Right lobe of liver (tissue), 6 donors: ENCODE measurements around the gene ARMC2. TPM values are rescaled to one million over a fixed set of nuclear protein-coding genes. Genes with fewer than 3 reads are reported as not detected.

ENCODE experiments used
- ATAC-seq, 4 donors: fragments of 200-7000 bp; cut with Tn5 transposase; one replicate each; pipeline ENCODE4 v1.9.1; 2020; ENCODE audit warnings: mild to moderate bottlenecking in 4 of 4, moderate library complexity in 4 of 4
- DNase-seq, 3 donors: peaks; one replicate each; pipeline ENCODE4 v3.0.0-alpha.2; 2020
- H3K27ac ChIP-seq, 3 donors: fragments of 200-600 bp; one replicate each; pipeline ENCODE4 v1.8.0; 2022
- H3K27me3 ChIP-seq, 2 donors: fragments of 200-600 bp; one replicate each; pipeline ENCODE4 v1.8.0; 2022
- H3K36me3 ChIP-seq, 4 donors: fragments of 200-600 bp; sonication (generic) in 1 of 4; one replicate each; pipeline versions ENCODE4 v1.5.1 to v1.8.0; 2017 to 2022; ENCODE audit warnings: control low read depth in 1 of 4
- H3K4me1 ChIP-seq, 4 donors: fragments of 200-600 bp; sonication (generic) in 1 of 4; one replicate each; pipeline versions ENCODE4 v1.5.1 to v1.8.0; 2017 to 2022; ENCODE audit warnings: control low read depth in 1 of 4
- H3K4me3 ChIP-seq, 3 donors: fragments of 200-600 bp; one replicate each; pipeline ENCODE4 v1.8.0; 2022
- H3K9me3 ChIP-seq, 4 donors: fragments of 200-600 bp; sonication (generic) in 1 of 4; one replicate each; pipeline versions ENCODE4 v1.5.1 to v1.8.0; 2017 to 2022; ENCODE audit warnings: control low read depth in 1 of 4
- CTCF ChIP-seq, 4 donors: fragments of 200-600 bp in 3 of 4; fragments of 450-650 bp in 1 of 4; IDR thresholded peaks; one replicate each; pipeline versions ENCODE4 v1.5.1 to v1.8.0; 2016 to 2022; ENCODE audit warnings: antibody characterized with exemption in 4 of 4, mild to moderate bottlenecking in 2 of 4
- POLR2A ChIP-seq: fragments of 450-650 bp; IDR thresholded peaks from one replicate; pipeline ENCODE4 v1.6.1; 2017; ENCODE audit warnings: antibody characterized with exemption, mild to moderate bottlenecking
- WGBS: methylation state at CpG from one replicate; pipeline ENCODE4 v1.1.6; 2018; ENCODE audit warnings: low coverage, low lambda C conversion rate; ENCODE audit not compliant: insufficient coverage; ENCODE audit errors: missing lambda C conversion rate; 5-methylcytosine and 5-hydroxymethylcytosine counted together
- intact Hi-C, 2 donors: fragments of 100-400 bp; cut with DNase I; formaldehyde crosslinking; loops; one replicate each; pipeline versions ENCODE4 v1.11.2 to v1.14.1; 2022
- total RNA-seq, 6 experiments: library from RNA; depleted of rRNA in 2 of 6; stranded (reverse); fragments of >200 nt in 2 of 6; fragmentation: NEBNext Ultra II Directional in 3 of 6; extraction: Animal tissue kit (Norgen Biotek cat#: 25700) in 3 of 6; gene quantifications; one replicate each; pipeline versions ENCODE4 v1.1.0 to v1.2.4, GENCODE V29; 2016 to 2023
- donor health status: DM: no; HTN: yes; CAD: no.
- donor health status: DM: no; HTN: no; CAD: no.
- donor health status: DM: no; HTN: no; CAD: no.
- donor health status: DM: no; HTN: yes; CAD: no.
- donor health status: DM: no; HTN: yes; CAD: no.

Gene ARMC2
- total RNA-seq, 6 experiments from 2014 or later = 0.86 to 1.9 (median 1.0) TPM

GRCh38 chr6:108982154-108983113 lies 134.2 kb downstream of the ARMC2 start:
- DNase-seq = no peak
- no peak for ATAC-seq
- no peak overlapping the region for H3K27ac ChIP-seq
- no peaks in the 10 kb centered on the region for H3K27me3 ChIP-seq
- intact Hi-C loops = no loop called here
- no peaks in the 10 kb centered on the region for H3K4me1 ChIP-seq
- 88% methylated on average over 6 of the region's 10 CpGs for WGBS
- no peak overlapping the region for H3K4me3 ChIP-seq
- no peaks in the 10 kb centered on the region for H3K9me3 ChIP-seq
- H3K36me3 ChIP-seq = peaks cover 0 to 4% (median 0%) of the 10 kb centered on the region in 4 donors
- no peak for TF ChIP-seq POLR2A
- no peak for TF ChIP-seq CTCF (IDR thresholded peaks at IDR 0.05)

GRCh38 chr6:108983151-108983550 lies 134.9 kb downstream of the ARMC2 start:
- no peaks in the 10 kb centered on the region for H3K4me1 ChIP-seq
- no peaks in the 10 kb centered on the region for H3K9me3 ChIP-seq
- intact Hi-C loops = no loop called here
- DNase-seq (no peak), ATAC-seq (no peak)
- 23% methylated on average over 1 of the region's 1 CpG for WGBS
- H3K36me3 ChIP-seq = peaks cover 0 to 4% (median 2%) of the 10 kb centered on the region in 4 donors
- no peak overlapping the region for H3K4me3 ChIP-seq
- H3K27ac ChIP-seq = no peak overlapping the region
- no peak for TF ChIP-seq POLR2A
- no peak for TF ChIP-seq CTCF (IDR thresholded peaks at IDR 0.05)
- no peaks in the 10 kb centered on the region for H3K27me3 ChIP-seq

- intact Hi-C loops = no loop called here
- Histone ChIP-seq H3K4me1 (peaks cover 0 to 10% (median 6%) of the 10 kb centered on the region in 4 donors), H3K4me3 (no peak overlapping the region), H3K36me3 (peaks cover 0 to 10% (median 2%) of the 10 kb centered on the region in 4 donors), H3K27ac (no peak overlapping the region), H3K27me3 (no peaks in the 10 kb centered on the region), H3K9me3 (no peaks in the 10 kb centered on the region)
- DNase-seq (no peak), ATAC-seq (no peak)
- TF ChIP-seq CTCF (IDR thresholded peaks at IDR 0.05) (no peak), POLR2A (no peak)
Observed at GRCh38 chr6:108985301-108985700, 137.1 kb downstream of the ARMC2 start.

- H3K9me3 ChIP-seq = no peaks in the 10 kb centered on the region
- intact Hi-C loops = no loop called here
- DNase-seq (no peak), ATAC-seq (no peak)
- no peak for TF ChIP-seq CTCF (IDR thresholded peaks at IDR 0.05)
- no peak for TF ChIP-seq POLR2A
- H3K4me1 ChIP-seq = peaks cover 0 to 12% (median 7%) of the 10 kb centered on the region in 4 donors
- H3K4me3 ChIP-seq = no peak overlapping the region
- H3K36me3 ChIP-seq = peaks cover 0 to 12% (median 4%) of the 10 kb centered on the region in 4 donors
- H3K27ac ChIP-seq = no peak overlapping the region
- no peaks in the 10 kb centered on the region for H3K27me3 ChIP-seq
Observed at GRCh38 chr6:108987156-108987555, 138.9 kb downstream of the ARMC2 start.
